NK-92 treated with Interleukin-12 subunit alpha and Interleukin-12 subunit beta, amount 100 ng/mL, for 24 hours (cell line): ENCODE measurements around the gene AP1S2.
"Not testable (repeated sequence)": the region's sequence is repeated elsewhere in the genome, so short reads cannot be mapped to it uniquely, and the experiment has no call there.

Experiments used
- DNase-seq: peaks from one replicate; lab custom pipeline; 2025; lab: John Stamatoyannopoulos, UW

Gene AP1S2

GRCh38 chrX:15854712-15855567 is at the start of gene AP1S2:
Gene AP1S2 (minus strand): TSS chrX:15854813. CDS start chrX:15852524, 2,289 bp downstream.
- DNase-seq: peak; percentile 81

GRCh38 chrX:15903186-15903681 is 48.6 kb upstream of the AP1S2 start:
- no peak for DNase-seq

GRCh38 chrX:15895334-15895733 is 40.7 kb upstream of the AP1S2 start:
- no peak for DNase-seq

DNA sequence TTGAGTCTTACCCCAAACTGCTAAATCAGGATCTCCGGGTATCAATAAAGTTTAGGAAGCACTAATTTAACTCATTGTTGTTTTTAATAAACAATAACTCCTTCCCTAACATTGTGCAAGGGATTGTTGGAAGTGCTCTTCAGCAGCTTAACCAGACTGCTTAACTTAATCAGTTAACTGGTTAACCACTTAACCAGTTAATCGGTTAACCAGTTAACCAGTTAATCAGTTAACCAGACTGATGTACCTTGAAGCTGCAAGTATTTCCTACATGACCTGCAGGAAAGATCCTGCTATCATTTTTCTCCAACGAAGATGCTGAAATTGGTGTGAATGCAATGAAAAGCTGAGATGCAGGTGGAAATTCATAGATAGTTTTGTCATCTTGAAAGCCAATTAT is 40.1 kb upstream of the AP1S2 start:
- DNase-seq: no peak

DNA sequence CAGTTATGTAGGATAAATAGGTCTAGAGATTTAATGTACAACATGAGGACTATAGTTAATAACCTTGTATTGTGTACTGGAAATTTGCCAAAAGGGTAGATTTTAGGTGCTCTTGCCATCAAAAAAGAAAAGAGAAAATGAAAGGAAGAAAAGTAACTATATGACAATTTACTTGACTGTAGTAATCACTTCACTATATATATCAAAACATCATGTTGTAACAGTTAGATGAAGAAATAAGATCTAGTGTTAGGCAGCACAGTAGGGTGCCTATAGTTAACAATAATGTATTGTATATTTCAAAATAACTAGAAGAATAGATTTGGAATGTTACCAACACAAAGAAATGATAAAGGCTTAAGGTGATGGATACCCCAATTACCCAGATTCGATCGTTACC is 35.9 kb upstream of the AP1S2 start:
- DNase-seq: no peak

DNA sequence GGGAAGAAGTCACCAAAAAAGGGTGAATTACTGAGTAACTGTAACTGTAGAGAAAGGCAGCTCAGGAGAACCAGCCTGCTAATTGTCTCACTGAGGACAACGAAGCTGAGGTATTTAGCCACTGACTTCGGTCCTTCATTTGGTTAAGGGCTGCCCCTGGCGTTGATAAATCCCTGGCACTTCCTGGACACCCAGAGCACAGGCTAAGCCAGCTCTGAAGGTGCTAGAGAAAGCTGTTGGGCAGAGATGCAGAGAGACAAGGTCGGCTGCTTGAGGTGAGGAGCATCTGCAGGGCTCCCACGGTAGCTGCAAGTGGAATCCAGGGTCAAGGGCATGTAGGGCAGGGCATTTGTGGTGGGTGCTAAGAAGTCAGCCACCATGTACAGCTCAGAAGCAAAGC is 33.4 kb upstream of the AP1S2 start:
- DNase-seq: no peak

DNA sequence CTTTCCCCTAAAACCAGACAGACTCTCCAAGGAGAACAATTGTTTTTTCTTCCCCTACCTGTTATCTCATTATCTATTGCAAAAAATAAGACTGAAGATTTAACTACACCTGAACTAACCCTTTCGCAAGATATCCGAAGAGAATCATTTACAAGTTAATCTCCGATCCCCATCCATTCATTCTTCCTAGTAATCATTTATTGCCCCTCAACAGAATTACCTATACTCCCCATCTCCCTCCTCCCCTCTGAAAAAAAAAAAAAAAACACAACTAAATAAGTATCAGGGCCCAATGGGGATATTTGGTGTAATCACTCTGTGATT is 28.9 kb upstream of the AP1S2 start:
- DNase-seq: no peak

GRCh38 chrX:15882704-15883539 is 28.3 kb upstream of the AP1S2 start:
- DNase-seq: no peak

DNA sequence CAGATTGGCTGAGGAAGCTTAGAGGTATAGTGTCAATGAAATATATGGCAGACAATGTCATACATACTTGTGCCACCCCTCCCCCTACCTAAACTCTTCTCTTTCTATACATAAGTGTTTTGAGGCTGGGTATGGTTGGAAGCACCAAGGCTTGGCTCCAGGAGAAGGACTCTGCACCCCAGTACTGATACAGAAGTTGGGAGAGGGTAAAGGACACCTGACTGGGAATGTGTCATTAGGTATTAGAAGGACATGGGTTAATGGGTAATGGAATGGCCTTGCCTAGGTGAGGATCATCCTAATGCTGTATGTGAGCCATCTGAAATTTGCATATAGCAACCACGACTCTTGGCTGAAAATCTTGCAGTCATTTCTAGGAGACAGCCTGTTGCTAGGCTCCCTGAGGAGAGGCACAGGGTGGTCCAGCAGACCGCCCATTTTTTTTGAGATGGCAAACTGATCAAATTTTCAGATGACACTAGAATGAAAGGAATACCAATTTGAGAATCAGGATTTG is 26.8 kb upstream of the AP1S2 start:
- no peak for DNase-seq

DNA sequence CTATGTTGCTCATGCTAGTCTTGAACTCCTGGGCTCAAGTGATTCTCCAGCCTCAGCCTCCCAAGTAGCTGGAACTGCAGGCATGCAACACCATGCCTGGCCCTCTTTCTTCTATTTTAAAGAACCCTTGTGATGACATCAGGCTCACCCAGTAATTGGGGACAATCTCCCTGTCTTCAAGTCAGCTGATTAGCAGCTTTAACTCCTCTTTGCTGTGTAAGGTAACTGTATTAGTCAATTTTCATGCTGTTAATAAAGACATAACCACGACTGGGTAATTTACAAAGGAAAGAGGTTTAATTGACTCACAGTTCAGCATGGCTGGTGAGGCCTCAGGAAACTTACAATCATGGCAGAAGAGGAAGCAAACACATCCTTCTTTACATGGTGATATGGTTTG is 23.3 kb upstream of the AP1S2 start:
- DNase-seq: not testable (repeated sequence)

DNA sequence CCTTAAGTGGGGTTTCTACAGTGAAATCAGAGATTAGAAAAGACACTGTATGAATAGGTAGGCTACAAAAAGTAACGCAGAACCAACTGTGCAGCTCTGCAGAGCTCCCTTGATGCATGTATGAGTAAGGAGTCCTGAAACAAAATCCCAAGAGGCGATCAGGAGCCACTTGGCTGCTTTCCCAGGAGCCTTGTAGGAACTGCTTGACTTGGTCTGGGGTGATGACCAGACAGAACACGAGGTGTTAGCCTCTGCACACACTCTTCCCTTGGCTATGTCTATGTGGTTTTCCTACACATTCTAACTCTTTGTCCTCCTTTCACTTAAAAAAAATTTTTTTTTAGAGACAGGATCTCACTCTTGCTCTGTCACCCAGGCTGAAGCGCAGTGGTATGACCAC is 22.8 kb upstream of the AP1S2 start:
- no peak for DNase-seq

DNA sequence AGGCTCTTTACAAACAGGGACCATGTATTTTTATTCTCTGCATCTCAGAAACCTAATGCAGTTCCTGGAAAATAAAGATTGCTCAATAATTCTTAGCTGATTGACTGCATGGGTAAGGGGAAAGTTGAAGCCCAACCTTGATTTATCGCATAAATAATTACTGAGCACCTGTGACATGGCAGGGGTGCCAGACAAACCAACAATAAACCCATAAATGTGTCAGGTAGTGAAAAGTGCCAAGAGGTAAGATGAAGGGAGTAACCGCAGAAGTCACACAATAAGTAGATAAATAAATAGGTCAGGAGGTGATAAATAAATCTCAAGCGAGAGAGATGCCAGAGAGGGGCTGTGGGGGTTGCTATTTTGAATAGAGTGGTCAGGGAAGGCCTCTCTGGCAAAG is 20.1 kb upstream of the AP1S2 start:
- DNase-seq: no peak

DNA sequence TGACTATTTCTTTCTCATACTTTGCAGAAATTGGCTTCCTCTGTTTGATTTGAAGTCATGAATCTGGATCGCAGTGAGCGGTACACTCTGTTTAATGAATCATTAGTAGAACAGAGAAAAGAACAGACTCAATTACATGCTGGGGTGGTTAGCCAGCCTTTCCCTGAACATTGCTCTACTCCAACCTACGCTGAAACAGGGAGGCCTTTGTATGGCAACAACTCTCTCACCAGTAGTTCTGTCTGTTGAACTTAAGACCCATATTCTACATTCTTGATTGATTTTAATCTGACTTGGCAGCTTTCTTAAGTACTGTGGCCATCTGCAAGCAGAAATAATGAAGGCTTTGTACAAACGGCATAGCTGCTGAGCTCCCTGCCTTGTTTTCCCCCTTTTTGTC is 19.0 kb upstream of the AP1S2 start:
- no peak for DNase-seq

DNA sequence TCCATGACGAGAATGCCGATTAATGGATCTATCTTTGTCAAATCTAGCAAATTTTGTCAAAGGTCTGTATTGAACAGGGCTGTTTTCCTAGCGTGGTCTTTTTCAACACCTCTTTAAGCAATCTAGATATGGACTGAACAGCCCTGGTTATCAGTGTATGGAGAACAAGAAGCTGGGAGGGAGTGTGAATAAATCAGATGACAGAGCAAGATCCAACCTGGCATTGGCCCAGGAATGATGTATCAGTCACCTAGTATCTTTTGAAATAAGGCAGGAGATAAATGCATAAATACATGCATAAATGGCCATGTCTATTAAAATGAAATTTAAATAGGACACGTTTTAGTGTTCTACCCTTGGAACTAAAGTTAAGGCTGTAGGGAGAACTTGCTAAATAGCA is 15.7 kb upstream of the AP1S2 start:
- DNase-seq: no peak

GRCh38 chrX:15869695-15870094 is 15.1 kb upstream of the AP1S2 start:
- no peak for DNase-seq

DNA sequence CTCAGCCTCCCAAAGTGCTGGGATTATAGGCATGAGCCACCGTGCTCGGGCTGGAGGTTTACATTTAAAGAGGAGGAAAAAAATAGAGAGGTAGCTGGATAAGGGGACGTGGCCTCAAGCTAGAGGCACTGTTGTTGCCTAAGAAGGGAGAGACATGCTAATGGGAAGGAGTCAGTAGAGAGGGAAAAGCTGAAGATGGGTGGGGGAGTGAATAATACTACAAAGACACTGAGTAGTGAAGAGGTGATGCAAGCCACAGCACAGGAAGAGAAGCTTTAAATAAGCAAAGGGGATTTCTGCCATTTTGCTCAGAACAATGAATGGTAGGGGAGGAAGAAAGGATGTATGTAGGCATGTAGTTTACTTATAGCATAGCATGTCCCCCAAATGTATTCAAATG is 11.5 kb upstream of the AP1S2 start:
- no peak for DNase-seq

DNA sequence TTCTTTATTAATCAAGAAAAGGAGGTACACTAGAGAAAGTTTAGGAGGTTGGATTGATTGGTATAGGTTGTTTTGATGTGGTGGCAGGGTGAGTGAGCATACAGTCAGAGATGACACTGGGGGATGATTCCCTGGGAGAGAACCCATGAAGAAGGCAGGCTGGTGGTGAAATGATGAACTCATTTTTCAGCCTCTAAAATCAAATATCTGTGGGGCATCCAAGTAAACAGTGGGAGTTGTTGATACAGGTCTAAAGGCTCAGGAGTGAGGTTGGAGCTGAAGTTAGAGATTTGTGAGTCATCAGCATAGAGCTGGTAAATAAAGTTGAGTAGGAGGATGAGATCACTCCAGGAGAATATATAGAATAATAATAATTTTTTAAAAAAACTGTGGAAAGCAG is 10.0 kb upstream of the AP1S2 start:
- DNase-seq: no peak

GRCh38 chrX:15864023-15864422 is 9.4 kb upstream of the AP1S2 start:
- DNase-seq: no peak

- no peak for DNase-seq
These were observed 6.3 kb upstream of the AP1S2 start for GRCh38 chrX:15860921-15861320.

GRCh38 chrX:15858051-15858450 is 3.4 kb upstream of the AP1S2 start:
- DNase-seq: no peak

- no peak for DNase-seq
These were observed 2.0 kb upstream of the AP1S2 start for GRCh38 chrX:15856636-15857035.

DNA sequence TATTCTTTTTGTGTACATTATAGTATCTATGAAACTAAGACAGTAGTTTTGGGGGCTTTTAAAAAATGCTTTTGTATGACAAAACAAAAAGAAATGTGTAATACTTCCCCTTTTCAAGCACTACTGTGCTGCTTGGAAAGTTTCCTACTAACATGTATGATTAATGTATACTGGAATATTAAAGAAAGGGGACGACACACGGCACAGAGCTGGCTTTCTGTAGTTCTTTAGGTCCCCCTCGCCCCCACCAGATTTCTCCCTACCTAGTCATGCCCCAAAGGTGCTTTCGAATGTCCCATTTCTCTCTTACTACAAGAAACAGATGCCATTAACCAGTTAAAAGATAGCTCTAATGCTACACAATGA is 1.6 kb upstream of the AP1S2 start:
- no peak for DNase-seq

DNA sequence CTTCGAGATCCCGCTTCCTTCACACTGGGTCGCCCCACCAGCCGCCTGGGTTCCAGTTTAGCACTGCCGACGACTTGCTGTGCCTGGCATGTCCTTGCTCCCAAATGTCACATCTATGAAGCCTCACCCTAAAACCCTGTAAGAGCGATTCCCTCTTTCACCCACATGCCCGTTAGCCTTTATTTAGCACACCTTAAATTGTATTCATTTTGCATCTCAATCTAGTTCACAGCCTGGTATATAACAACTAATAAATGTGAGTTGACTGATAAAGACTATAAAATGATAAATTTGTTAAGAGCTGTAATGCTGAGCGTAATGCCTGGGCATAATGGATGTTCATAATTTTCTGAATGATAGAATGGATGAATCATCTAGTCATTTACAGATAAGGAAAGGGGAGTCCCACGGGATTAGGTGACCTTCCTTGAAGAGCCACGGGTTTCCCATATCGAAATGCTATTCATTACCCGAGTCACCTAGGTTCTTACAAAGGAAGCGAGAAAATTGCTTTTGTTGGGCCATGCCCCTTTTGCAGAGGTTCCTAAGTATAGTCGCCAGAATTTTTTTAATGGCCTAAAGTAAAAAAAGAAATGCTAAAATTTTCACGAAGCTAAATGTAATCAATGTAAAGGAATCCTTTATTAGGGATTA is 1.1 kb upstream of the AP1S2 start:
- no peak for DNase-seq
